Endometrium (tissue), 2 donors: ENCODE measurements around the gene LRRC4C.
"Not testable (repeated sequence)": the region's sequence is repeated elsewhere in the genome, so short reads cannot be mapped to it uniquely, and the experiment has no call there.

ENCODE experiments used
- FAIRE-seq: peaks from 2 replicates; lab custom pipeline; 2012; peaks lifted over from hg19 to GRCh38; lab: Jason Lieb, UNC
- donor health status: control.
- donor health status: control.

The LRRC4C gene

GRCh38 chr11:40686765-40687164 is 772.7 kb downstream of the LRRC4C start:
- FAIRE-seq, result no peak

- no peak for FAIRE-seq
Observed at GRCh38 chr11:40683010-40683409, 776.4 kb downstream of the LRRC4C start.

DNA sequence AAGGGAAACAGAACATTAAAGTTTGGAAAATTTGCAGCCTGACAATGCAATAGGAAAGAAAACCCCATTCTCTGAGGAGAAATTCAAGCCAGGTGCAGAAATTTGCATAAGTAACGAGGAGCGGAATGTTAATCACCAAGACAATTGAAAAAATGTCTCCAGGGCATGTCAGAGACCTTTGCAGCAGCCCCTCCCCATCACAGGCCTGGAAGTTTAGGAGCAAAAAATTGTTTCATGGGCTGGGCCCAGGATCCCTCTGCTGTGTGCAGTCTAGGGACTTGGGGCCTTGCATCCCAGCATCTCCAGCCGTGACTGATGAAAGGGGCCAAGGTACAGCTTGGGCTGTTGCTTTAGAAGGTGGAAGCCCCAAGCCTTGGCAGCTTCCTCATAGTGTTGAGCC is 780.2 kb downstream of the LRRC4C start:
- no peak for FAIRE-seq

DNA sequence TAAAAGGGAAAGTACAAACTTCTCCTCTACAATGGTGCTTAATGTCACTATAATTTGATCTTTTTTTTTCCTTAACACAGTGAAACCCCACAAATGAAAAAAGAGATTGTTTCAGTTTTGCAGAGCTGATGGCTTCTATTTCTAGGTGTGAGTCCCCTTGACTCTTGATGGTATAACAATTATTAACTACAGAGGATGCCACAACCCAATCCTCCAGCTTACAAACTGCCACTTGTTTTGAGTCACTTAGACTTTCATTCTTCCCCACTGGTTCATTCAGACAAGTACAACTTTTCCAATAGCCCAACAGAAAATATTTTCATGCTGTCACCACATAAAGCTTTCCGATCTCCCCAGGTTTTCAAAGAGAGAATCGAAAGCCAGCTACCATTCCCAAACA is 812.2 kb downstream of the LRRC4C start:
- no peak for FAIRE-seq

DNA sequence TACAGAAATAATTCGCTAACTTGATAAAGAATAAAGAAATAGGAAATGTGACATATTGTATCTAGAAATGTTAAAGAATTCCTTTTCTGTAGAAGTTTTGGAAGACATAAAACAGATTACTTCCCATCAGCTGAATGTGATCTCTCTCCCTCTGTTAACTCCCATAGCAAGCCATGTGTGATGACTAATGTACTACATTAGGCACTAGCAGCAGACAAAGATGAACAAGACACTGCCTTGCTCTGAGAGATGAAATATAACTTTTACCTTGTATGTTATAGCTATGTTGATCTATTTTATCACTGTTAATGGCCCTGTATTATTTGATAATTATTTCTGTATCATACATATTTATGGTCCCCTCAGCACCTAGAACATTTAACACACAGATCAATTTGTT is 817.2 kb downstream of the LRRC4C start:
- FAIRE-seq, result no peak

DNA sequence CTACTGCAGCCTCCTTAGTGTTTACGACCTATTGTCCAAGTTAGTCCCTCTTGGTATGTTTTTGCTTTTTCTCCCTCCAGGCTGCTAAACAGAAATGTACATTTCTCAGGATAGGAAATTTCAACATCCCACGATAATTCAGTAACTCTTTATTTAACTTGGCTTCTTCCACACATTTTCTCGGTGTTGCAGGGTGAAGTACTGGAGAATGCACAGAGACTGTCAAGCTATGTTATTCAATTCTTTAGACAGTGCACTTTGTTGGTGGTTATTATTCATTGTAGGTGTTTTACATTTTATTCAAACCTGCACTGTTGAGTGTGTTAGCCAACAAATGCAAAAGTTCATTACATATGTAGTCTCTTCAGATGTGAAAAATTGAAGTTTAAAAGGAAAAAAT is 839.8 kb downstream of the LRRC4C start:
- no peak for FAIRE-seq

DNA sequence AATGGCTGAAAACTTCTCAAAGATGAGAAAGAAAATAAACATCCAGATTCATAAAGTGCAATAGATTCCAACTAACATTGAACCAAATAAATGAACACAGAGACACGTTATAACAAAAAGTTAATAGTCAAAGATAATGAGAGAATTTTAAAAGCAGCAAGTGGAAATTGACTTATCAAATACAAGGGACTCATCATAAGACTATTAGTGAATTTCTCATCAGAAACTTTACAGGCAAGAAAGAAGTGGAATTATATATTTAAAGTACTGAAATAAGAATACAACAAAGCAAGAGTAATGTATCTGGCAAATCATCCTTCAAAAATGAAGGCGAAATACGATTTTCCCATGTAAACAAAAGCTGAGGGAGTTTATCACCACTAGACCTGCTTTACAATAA is 852.7 kb downstream of the LRRC4C start:
- no peak for FAIRE-seq

DNA sequence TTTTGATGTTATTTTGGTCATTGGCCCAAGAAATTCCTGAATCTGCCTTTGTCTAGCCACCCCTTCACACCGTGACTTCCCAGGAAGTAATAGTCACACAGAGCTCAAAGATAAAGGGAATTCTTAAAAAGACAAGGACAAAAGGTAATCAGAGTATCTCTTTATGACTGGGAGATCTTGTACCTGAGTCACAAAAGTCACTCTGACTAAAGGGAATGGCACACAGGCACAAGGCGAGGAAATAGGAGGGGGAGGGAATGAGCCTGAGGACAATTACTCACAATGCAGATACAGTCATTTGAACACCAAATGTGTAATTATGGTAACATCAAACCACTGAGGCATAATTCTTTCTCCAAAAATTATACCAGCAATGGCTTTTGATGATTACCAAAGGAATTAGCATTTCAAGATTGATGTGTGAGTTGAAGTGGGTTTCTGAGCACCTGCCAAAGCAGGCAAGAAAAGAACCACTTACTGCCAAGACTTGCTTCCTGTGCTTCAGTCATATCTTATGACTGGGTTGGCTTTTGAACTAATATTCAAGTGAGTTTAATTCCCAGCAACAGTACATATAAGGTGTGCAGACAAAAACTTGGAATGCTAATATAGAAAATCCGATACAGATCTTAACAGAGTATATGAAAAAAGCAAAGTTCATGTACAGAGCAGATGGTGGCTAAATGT is 856.4 kb downstream of the LRRC4C start:
- FAIRE-seq, result no peak

DNA sequence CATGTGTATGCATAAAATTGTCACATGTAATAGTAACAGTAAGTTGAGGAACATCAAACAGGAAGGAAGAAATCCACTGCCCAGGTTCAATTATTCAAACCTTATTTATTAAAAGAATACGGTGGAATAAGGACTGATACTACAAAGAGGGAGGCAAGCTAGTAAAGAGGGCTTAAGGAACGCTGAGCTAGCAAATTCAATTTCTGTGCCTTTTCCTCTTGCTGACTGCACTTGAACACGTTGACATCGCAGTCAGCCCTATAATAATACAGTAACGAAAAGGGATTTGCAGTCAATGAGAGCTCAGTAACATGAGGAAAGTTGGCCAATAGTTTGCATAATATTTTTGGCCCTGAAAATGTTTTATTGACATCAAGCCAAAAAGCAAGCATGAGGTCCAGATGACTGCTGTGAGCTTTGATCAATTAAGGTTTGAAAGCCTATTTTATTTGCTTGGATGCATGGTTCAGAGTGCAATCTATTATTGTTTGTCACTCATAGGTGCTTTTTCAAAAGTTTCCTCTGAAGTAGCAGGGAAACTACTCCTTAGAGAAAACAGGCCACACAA is 861.8 kb downstream of the LRRC4C start:
- FAIRE-seq, result peak; percentile 57

- no peak for FAIRE-seq
Observed at GRCh38 chr11:40573254-40573891, 886.1 kb downstream of the LRRC4C start.

DNA sequence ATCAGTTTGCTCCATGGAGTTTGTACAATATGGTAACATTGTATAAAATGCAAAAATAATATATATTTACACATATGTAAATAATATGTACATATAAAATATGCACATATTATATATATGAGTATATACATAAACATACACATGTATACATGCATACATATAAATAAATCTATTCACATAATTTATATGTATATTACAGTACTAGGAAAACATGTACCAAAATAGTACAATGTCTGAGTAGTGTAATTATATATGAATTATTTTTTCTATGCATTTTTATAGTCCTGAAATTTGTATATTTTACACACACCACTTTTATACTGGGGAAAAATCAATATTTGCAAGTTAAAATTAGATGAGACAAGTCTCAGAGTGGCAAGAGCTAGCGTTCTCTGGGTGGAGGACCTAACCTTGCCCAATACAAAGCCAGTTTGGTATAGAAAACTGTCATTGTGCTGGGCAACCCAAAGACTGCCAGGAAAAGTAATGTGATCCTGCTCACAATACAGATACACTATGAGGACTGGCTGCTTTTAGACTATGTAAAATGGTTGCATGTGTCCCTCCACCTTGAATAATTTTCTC is 889.4 kb downstream of the LRRC4C start:
- FAIRE-seq, result no peak

- no peak for FAIRE-seq
Observed at GRCh38 chr11:40567392-40567791, 892.1 kb downstream of the LRRC4C start.

GRCh38 chr11:40544162-40544561 is 915.3 kb downstream of the LRRC4C start:
- FAIRE-seq, result no peak

GRCh38 chr11:40542821-40543220 is 916.6 kb downstream of the LRRC4C start:
- FAIRE-seq, result no peak

GRCh38 chr11:40537734-40538133 is 921.7 kb downstream of the LRRC4C start:
- FAIRE-seq, result no peak

GRCh38 chr11:40522080-40522479 is 937.4 kb downstream of the LRRC4C start:
- FAIRE-seq, result not testable (repeated sequence)

GRCh38 chr11:40517122-40517521 is 942.3 kb downstream of the LRRC4C start:
- FAIRE-seq, result no peak

DNA sequence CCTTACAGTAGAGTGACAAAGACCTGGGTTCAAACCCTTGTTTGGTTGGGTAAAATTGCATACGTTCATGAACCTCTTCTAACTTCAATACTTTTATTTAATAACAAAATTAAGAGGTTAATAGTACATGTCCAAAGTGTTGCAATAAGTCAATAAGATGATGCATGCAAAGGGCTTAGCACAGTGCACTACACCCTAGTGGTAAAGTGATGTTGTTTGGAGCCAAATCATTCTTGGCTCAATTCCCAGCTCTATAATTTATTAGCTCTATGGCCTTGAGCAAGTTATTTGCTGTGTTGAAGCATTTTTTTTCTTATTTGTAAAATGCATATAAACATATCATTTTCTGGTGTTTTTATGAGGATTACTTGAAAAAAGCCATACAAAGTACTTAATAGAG is 945.3 kb downstream of the LRRC4C start:
- no peak for FAIRE-seq

DNA sequence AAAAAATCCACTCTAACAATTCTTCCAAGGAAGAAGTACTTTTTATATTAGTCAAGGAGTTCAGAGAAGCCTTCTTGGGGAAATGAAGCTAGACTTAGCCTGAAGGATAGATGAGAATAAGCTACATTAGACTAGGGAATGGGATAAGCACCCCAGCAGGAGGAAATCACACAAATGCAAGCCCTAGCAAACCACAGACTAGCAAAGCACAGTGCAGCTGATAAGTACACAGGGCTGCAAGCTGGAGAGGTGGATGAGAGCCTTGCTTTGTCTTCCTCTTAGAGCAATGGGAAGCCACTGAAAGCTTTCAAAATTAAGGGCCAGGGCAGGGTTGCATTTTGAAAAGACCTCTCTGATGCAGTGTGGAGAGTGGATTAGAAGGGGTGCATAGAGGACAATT is 946.2 kb downstream of the LRRC4C start:
- no peak for FAIRE-seq

GRCh38 chr11:40508303-40508702 is 951.1 kb downstream of the LRRC4C start:
- FAIRE-seq, result no peak

GRCh38 chr11:40506226-40506625 is 953.2 kb downstream of the LRRC4C start:
- FAIRE-seq, result no peak

- FAIRE-seq, result no peak
Observed at GRCh38 chr11:40491341-40491740, 968.1 kb downstream of the LRRC4C start.

DNA sequence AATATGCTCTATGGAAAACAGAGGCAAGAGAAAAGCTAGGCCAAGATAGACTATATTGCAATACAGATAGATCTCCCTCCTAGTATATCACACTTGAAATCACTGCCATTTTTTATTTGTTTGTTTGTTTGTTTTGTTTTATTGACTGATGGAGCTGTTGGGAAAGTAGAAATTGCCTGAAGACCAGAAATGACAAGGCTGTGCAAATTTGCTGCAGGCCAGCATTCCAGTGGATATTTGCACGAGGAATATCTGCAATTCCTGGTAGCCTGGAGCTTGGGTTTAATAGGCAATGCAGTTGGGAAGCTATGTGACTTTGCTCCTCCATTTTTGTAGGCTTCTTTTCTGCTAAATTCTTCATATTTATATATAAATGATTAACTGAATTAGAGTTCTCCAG is 991.7 kb downstream of the LRRC4C start:
- FAIRE-seq, result no peak
